ENCODE results near the gene RPL22.

Gene RPL22

GRCh38 chr1:6165441-6165985, 33.9 kb downstream of the RPL22 start:
- Histone ChIP-seq H3K27me3 (replicated peaks; ENCODE audit: control insufficient read depth, insufficient read depth, low read length, poor library complexity, severe bottlenecking) (no peaks in the 10 kb centered on the region), H3K4me1 (ENCODE audit: control insufficient read depth, insufficient read depth, low read length, poor library complexity, severe bottlenecking) (no peaks in the 10 kb centered on the region), H3K4me3 (ENCODE audit: insufficient read depth, low read depth, low read length, poor library complexity, severe bottlenecking) (no peak overlapping the region), H3K27ac (ENCODE audit: insufficient read depth, low read length, poor library complexity, severe bottlenecking) (no peak overlapping the region), H3K36me3 (ENCODE audit: control insufficient read depth, insufficient read depth, low read length) (no peaks in the 10 kb centered on the region), H3K9me3 (ENCODE audit: control insufficient read depth, low read length) (no peaks in the 10 kb centered on the region)
- no peak for DNase-seq

- no peaks in the 10 kb centered on the region for H3K4me1 ChIP-seq (ENCODE audit: control insufficient read depth, insufficient read depth, low read length, poor library complexity, severe bottlenecking)
- H3K36me3 ChIP-seq (ENCODE audit: control insufficient read depth, insufficient read depth, low read length) = no peaks in the 10 kb centered on the region
- DNase-seq = no peak
- no peak overlapping the region for H3K27ac ChIP-seq (ENCODE audit: insufficient read depth, low read length, poor library complexity, severe bottlenecking)
- H3K9me3 ChIP-seq (ENCODE audit: control insufficient read depth, low read length) = no peaks in the 10 kb centered on the region
- no peaks in the 10 kb centered on the region for H3K27me3 ChIP-seq (replicated peaks; ENCODE audit: control insufficient read depth, insufficient read depth, low read length, poor library complexity, severe bottlenecking)
- H3K4me3 ChIP-seq (ENCODE audit: insufficient read depth, low read depth, low read length, poor library complexity, severe bottlenecking) = no peak overlapping the region
Observed at GRCh38 chr1:6165027-6165426, 34.4 kb downstream of the RPL22 start.

GRCh38 chr1:6163973-6164617, 35.3 kb downstream of the RPL22 start:
- Histone ChIP-seq H3K36me3 (ENCODE audit: control insufficient read depth, insufficient read depth, low read length) (no peaks in the 10 kb centered on the region), H3K27ac (ENCODE audit: insufficient read depth, low read length, poor library complexity, severe bottlenecking) (no peak overlapping the region), H3K27me3 (replicated peaks; ENCODE audit: control insufficient read depth, insufficient read depth, low read length, poor library complexity, severe bottlenecking) (no peaks in the 10 kb centered on the region), H3K4me1 (ENCODE audit: control insufficient read depth, insufficient read depth, low read length, poor library complexity, severe bottlenecking) (no peaks in the 10 kb centered on the region), H3K4me3 (ENCODE audit: insufficient read depth, low read depth, low read length, poor library complexity, severe bottlenecking) (no peak overlapping the region), H3K9me3 (ENCODE audit: control insufficient read depth, low read length) (no peaks in the 10 kb centered on the region)
- DNase-seq = no peak

GRCh38 chr1:6163191-6163972, 36.0 kb downstream of the RPL22 start:
- H3K27ac ChIP-seq (ENCODE audit: insufficient read depth, low read length, poor library complexity, severe bottlenecking) = no peak overlapping the region
- no peak for DNase-seq
- H3K36me3 ChIP-seq (ENCODE audit: control insufficient read depth, insufficient read depth, low read length) = no peaks in the 10 kb centered on the region

GRCh38 chr1:6162773-6163172, 36.6 kb downstream of the RPL22 start:
- no peak overlapping the region for H3K4me3 ChIP-seq (ENCODE audit: insufficient read depth, low read depth, low read length, poor library complexity, severe bottlenecking)
- no peaks in the 10 kb centered on the region for H3K4me1 ChIP-seq (ENCODE audit: control insufficient read depth, insufficient read depth, low read length, poor library complexity, severe bottlenecking)
- no peaks in the 10 kb centered on the region for H3K27me3 ChIP-seq (replicated peaks; ENCODE audit: control insufficient read depth, insufficient read depth, low read length, poor library complexity, severe bottlenecking)
- H3K36me3 ChIP-seq (ENCODE audit: control insufficient read depth, insufficient read depth, low read length) = no peaks in the 10 kb centered on the region
- DNase-seq = no peak
- H3K27ac ChIP-seq (ENCODE audit: insufficient read depth, low read length, poor library complexity, severe bottlenecking) = no peak overlapping the region
- no peaks in the 10 kb centered on the region for H3K9me3 ChIP-seq (ENCODE audit: control insufficient read depth, low read length)

More at GRCh38 chr1:6163191-6163972, 36.0 kb downstream of the RPL22 start:
- no peaks in the 10 kb centered on the region for H3K27me3 ChIP-seq (replicated peaks; ENCODE audit: control insufficient read depth, insufficient read depth, low read length, poor library complexity, severe bottlenecking)
- H3K9me3 ChIP-seq (ENCODE audit: control insufficient read depth, low read length) = no peaks in the 10 kb centered on the region
- no peaks in the 10 kb centered on the region for H3K4me1 ChIP-seq (ENCODE audit: control insufficient read depth, insufficient read depth, low read length, poor library complexity, severe bottlenecking)
- no peak overlapping the region for H3K4me3 ChIP-seq (ENCODE audit: insufficient read depth, low read depth, low read length, poor library complexity, severe bottlenecking)

GRCh38 chr1:6162341-6162740, 37.1 kb downstream of the RPL22 start:
- Histone ChIP-seq H3K36me3 (ENCODE audit: control insufficient read depth, insufficient read depth, low read length) (no peaks in the 10 kb centered on the region), H3K27ac (ENCODE audit: insufficient read depth, low read length, poor library complexity, severe bottlenecking) (no peak overlapping the region), H3K9me3 (ENCODE audit: control insufficient read depth, low read length) (no peaks in the 10 kb centered on the region), H3K27me3 (replicated peaks; ENCODE audit: control insufficient read depth, insufficient read depth, low read length, poor library complexity, severe bottlenecking) (no peaks in the 10 kb centered on the region), H3K4me1 (ENCODE audit: control insufficient read depth, insufficient read depth, low read length, poor library complexity, severe bottlenecking) (no peaks in the 10 kb centered on the region), H3K4me3 (ENCODE audit: insufficient read depth, low read depth, low read length, poor library complexity, severe bottlenecking) (no peak overlapping the region)
- DNase-seq = no peak

- Histone ChIP-seq H3K36me3 (ENCODE audit: control insufficient read depth, insufficient read depth, low read length) (no peaks in the 10 kb centered on the region), H3K27ac (ENCODE audit: insufficient read depth, low read length, poor library complexity, severe bottlenecking) (no peak overlapping the region), H3K4me1 (ENCODE audit: control insufficient read depth, insufficient read depth, low read length, poor library complexity, severe bottlenecking) (peaks cover 11% of the 10 kb centered on the region), H3K4me3 (ENCODE audit: insufficient read depth, low read depth, low read length, poor library complexity, severe bottlenecking) (no peak overlapping the region), H3K27me3 (replicated peaks; ENCODE audit: control insufficient read depth, insufficient read depth, low read length, poor library complexity, severe bottlenecking) (no peaks in the 10 kb centered on the region), H3K9me3 (ENCODE audit: control insufficient read depth, low read length) (no peaks in the 10 kb centered on the region)
- DNase-seq = no peak
Observed at GRCh38 chr1:6158181-6158580, 41.2 kb downstream of the RPL22 start.

GRCh38 chr1:6157528-6158174, 41.7 kb downstream of the RPL22 start:
- peaks cover 11% of the 10 kb centered on the region for H3K4me1 ChIP-seq (ENCODE audit: control insufficient read depth, insufficient read depth, low read length, poor library complexity, severe bottlenecking)
- H3K4me3 ChIP-seq (ENCODE audit: insufficient read depth, low read depth, low read length, poor library complexity, severe bottlenecking) = no peak overlapping the region

GRCh38 chr1:6157132-6157527, 42.3 kb downstream of the RPL22 start:
- no peaks in the 10 kb centered on the region for H3K9me3 ChIP-seq (ENCODE audit: control insufficient read depth, low read length)
- no peaks in the 10 kb centered on the region for H3K36me3 ChIP-seq (ENCODE audit: control insufficient read depth, insufficient read depth, low read length)
- DNase-seq = no peak
- peaks cover 11% of the 10 kb centered on the region for H3K4me1 ChIP-seq (ENCODE audit: control insufficient read depth, insufficient read depth, low read length, poor library complexity, severe bottlenecking)
- no peak overlapping the region for H3K4me3 ChIP-seq (ENCODE audit: insufficient read depth, low read depth, low read length, poor library complexity, severe bottlenecking)
- H3K27ac ChIP-seq (ENCODE audit: insufficient read depth, low read length, poor library complexity, severe bottlenecking) = no peak overlapping the region
- no peaks in the 10 kb centered on the region for H3K27me3 ChIP-seq (replicated peaks; ENCODE audit: control insufficient read depth, insufficient read depth, low read length, poor library complexity, severe bottlenecking)

More at GRCh38 chr1:6157528-6158174, 41.7 kb downstream of the RPL22 start:
- Histone ChIP-seq H3K27me3 (replicated peaks; ENCODE audit: control insufficient read depth, insufficient read depth, low read length, poor library complexity, severe bottlenecking) (no peaks in the 10 kb centered on the region), H3K27ac (ENCODE audit: insufficient read depth, low read length, poor library complexity, severe bottlenecking) (no peak overlapping the region), H3K36me3 (ENCODE audit: control insufficient read depth, insufficient read depth, low read length) (no peaks in the 10 kb centered on the region), H3K9me3 (ENCODE audit: control insufficient read depth, low read length) (no peaks in the 10 kb centered on the region)
- DNase-seq = no peak
